Fibroblast of the aortic adventitia (primary cell): Measurements from ENCODE around the gene SPATA31C1. TPM values are rescaled to one million over a fixed set of nuclear protein-coding genes. Genes with fewer than 3 reads are reported as not detected.
A peak's percentile ranks its signal among the peaks of the same experiment; 100 is the strongest.

Experiments used
- DNase-seq: peaks from one replicate; pipeline ENCODE4 v3.0.0-alpha.2; 2010; ENCODE audit warnings: low read depth
- H3K4me3 ChIP-seq: 2 replicates; pipeline ENCODE4 v1.5.1; 2011; ENCODE audit warnings: low read depth, mild to moderate bottlenecking, control low read depth, low read length, moderate library complexity
- total RNA-seq: library from RNA; depleted of rRNA; stranded (reverse); fragments of >200 nt; gene quantifications from 2 replicates; pipeline ENCODE4 v1.2.3, GENCODE V29; 2012; ENCODE audit warnings: low replicate concordance
- TF ChIP-seq, protein P1 (sequence below): IDR thresholded peaks from 2 replicates; pipeline ENCODE4 v1.5.1; 2011; ENCODE audit warnings: mild to moderate bottlenecking, low read length, control low read depth, inconsistent platforms; ENCODE audit not compliant: insufficient read depth

Gene SPATA31C1
- total RNA-seq, 1 donor, result not detected

DNA sequence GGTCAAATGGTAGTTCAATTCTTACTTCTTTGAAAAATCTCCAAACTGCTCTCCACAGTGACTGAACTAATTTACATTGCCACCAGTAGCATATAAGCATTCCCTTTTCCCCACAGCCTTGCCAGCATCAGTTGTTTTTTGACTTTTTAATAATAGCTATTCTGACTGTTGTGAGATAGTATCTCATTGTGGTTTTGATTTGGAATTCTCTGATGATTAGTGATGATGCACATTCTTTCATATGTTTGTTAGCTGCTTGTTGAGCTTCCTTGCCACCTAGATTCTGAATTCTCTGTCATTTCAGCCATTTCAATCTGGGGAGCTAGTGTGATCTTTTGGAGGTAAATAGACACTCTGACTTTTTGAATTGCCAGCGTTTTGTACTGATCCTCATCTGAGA lies 32.5 kb downstream of the SPATA31C1 start:
- TF ChIP-seq, protein P1, sequence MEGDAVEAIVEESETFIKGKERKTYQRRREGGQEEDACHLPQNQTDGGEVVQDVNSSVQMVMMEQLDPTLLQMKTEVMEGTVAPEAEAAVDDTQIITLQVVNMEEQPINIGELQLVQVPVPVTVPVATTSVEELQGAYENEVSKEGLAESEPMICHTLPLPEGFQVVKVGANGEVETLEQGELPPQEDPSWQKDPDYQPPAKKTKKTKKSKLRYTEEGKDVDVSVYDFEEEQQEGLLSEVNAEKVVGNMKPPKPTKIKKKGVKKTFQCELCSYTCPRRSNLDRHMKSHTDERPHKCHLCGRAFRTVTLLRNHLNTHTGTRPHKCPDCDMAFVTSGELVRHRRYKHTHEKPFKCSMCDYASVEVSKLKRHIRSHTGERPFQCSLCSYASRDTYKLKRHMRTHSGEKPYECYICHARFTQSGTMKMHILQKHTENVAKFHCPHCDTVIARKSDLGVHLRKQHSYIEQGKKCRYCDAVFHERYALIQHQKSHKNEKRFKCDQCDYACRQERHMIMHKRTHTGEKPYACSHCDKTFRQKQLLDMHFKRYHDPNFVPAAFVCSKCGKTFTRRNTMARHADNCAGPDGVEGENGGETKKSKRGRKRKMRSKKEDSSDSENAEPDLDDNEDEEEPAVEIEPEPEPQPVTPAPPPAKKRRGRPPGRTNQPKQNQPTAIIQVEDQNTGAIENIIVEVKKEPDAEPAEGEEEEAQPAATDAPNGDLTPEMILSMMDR, result no peak
- no peak for DNase-seq
- H3K4me3 ChIP-seq, result no peak overlapping the region

DNA sequence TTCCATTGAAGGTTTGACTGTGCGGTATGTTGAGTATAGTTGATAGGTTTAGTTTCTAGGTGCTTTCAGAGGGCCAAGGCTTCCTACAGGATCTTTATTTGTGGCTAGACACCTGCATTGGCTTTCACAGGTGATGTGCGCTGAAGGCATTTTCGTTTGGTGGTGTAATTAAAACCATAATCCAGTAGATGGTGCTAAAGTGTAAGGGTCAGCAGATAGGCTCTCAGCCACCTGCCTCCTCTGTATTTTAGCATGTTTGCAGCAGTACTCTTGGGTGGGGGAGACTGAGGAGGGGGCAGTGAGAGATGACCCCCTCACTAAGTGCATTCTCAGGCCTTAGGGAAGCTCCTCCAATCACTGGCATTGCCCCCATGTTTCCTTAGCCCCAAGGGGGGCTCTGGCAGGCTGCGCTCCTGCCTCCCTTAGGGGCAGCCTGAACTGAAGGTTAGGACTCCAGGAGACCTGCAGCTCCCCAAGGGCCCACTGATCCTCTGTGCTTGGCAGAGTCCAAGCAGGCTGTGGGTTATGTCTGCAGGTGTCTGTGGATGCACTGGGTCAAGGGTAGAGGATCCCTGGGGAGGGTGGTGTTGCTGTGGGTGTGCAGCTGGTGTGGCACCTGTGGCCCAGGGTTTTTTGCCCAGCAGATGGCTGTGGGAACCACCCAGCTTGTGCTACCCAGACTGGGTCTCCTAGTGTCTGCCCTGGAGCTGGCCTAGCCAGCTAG lies 33.2 kb downstream of the SPATA31C1 start:
- no peak overlapping the region for H3K4me3 ChIP-seq
- DNase-seq, result peak; percentile 44
- TF ChIP-seq, protein P1, result peak; percentile 51

DNA sequence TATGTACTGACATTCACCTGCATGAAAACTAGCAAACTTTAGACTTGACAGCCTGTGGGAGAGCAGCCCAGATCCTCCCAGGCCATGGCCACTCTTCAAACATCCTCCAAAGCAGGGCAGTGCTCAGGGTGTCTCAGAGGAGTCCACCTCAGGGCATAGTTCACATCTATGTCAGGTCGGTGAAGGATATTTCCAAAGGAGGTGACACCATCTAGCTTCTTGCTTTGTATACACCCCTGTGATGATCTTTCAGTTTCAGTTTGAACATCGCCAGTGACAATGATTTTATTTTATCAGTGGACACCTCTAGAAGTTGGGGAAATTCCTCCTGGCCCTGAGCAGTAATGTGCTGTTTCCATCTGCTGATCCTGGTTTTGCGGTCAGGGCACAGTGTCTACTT lies 36.5 kb downstream of the SPATA31C1 start:
- no peak overlapping the region for H3K4me3 ChIP-seq
- TF ChIP-seq, protein P1, result no peak
- DNase-seq, result no peak

DNA sequence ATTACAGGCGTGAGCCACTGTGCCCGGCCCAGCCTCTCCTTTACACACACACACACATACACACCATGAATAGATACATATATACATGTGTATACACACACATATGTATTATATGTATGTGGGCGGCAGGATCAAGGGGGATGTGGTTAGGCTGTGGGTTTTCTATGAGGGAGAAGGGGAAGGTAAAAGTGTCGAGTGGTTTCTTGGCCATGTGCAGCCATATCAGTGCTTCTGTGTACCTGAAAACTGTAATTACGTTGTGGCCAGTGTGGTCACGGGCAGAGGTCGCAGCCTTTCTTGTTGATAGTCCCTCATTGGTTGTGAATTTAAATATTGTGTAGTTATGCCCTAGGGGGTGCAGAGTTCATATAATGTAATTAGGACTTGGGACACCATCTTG lies 40.1 kb downstream of the SPATA31C1 start:
- H3K4me3 ChIP-seq, result no peak overlapping the region
- TF ChIP-seq, protein P1, result no peak
- DNase-seq, result no peak

DNA sequence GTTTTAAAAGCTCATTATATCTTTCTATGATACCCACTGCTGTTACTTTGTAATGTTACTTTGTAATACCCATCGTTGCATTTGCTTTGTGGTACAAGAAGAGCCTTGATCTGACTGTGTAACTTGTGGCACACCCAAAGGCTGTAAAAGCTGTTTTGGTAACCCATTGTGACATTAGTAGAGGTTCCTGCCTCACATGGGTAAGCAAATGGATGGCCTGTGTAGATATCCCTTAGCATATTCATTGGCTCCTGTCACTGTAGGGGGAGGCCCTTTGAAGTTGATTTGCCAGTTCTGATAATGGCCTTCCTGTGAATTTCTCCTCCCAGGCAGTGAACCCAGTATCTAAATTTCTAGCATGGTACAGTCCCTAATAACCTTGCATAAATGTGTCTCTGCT lies 40.8 kb downstream of the SPATA31C1 start:
- TF ChIP-seq, protein P1, result no peak
- H3K4me3 ChIP-seq, result no peak overlapping the region
- no peak for DNase-seq

DNA sequence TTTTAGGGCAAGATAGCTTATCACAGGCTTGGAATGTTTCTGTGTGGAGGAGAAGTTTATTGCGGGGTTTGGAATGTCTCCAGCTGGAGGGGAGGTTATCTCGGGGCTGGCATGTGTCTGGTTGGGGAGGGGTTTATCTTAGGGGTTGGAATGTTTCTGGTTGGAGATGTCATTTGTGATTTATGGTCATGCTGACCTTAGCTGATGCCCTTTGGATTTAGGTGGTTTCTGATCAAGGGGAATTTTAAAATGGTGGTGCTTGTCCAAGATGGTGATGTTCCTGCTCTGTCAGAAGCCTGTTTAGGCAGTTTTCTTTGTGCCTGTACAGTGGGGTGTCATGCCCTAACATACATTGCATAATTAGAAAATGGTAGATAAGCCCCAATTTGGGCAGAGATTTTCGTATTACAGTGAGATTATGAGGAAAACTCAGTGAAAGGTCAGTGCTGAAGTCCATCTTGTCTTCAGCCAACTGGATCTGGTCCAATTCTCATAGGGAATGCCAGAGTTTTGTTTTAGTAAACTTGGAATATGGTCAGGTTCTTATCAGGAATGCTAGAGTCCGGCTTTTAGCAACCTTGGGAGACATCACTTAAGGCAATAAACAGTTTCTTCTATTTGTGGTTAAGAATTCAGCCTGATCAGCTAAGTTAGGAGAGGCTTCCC lies 42.3 kb downstream of the SPATA31C1 start:
- TF ChIP-seq, protein P1, result no peak
- peak; percentile 99 for DNase-seq
- no peak overlapping the region for H3K4me3 ChIP-seq

DNA sequence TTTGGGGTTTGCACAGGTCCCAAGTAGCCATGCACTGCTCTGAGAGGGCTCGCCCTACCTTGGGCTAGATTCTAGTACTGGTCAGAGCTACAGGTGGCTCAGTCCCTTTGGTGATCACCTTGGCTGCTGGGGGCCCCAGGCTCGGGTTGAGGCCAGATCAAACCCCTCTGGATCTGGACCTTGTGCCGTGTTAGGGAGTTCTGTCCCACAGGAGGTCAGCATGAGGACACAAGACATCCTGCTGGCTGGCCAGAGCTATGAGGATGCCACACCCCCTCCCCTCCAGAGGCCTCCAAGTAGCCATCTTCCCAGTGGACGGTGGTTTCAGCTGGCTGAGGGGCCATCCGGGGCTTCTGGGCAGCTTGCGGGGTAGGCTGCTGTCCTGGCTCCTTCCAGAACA lies 46.0 kb downstream of the SPATA31C1 start:
- no peak overlapping the region for H3K4me3 ChIP-seq
- TF ChIP-seq, protein P1, result no peak
- no peak for DNase-seq
